ENCODE data around the gene HERC2.

DNA sequence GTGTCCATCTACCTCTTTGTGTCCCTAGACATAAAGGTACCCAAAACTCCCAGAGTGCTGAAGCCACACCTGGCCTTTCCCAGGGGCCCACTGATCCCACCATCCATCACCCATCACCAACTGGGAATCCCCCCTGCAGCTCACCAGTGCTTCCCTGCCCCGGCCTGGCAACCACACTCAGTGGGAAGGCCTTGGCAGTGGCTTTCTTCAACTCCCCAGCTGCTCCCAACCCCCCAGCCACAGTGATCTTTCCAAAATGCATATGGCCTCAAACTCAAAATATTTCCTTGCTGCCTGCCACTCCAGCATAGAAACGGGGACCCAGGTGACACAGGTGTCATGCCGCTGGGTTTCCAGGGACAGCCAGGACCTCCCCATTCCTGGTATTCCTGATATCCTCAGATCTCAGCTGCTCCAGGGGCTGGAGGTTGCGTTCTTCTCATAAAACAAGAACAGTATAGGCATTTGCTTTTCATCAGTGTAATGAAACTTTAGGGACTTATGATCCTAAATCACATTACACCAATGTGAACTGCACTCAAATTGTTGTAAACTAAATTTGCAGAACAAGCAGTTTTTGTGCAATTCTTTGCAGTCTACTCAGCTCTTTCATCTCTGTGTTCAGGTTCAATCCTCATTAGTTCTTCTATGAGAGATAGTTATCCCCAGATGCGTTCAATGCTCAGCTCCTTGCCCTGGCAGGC is 224.2 kb downstream of the HERC2 start:
- TF ChIP-seq POLR2A (IDR thresholded peaks at IDR 0.05; ENCODE audit: control extremely low read depth in 1 of 2, low read depth in 2 of 2, low read length in 2 of 2) (no peak), RNF2 (IDR thresholded peaks at IDR 0.05; ENCODE audit: borderline replicate concordance, low read depth, low read length, missing control alignments, poor library complexity, severe bottlenecking) (no peak)
- TF ChIP-seq, protein P1, sequence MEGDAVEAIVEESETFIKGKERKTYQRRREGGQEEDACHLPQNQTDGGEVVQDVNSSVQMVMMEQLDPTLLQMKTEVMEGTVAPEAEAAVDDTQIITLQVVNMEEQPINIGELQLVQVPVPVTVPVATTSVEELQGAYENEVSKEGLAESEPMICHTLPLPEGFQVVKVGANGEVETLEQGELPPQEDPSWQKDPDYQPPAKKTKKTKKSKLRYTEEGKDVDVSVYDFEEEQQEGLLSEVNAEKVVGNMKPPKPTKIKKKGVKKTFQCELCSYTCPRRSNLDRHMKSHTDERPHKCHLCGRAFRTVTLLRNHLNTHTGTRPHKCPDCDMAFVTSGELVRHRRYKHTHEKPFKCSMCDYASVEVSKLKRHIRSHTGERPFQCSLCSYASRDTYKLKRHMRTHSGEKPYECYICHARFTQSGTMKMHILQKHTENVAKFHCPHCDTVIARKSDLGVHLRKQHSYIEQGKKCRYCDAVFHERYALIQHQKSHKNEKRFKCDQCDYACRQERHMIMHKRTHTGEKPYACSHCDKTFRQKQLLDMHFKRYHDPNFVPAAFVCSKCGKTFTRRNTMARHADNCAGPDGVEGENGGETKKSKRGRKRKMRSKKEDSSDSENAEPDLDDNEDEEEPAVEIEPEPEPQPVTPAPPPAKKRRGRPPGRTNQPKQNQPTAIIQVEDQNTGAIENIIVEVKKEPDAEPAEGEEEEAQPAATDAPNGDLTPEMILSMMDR (IDR thresholded peaks at IDR 0.05; ENCODE audit: control extremely low read depth in 1 of 3, insufficient read depth in 1 of 3, low read depth in 1 of 3, low read length in 3 of 3): no peak
